Gastroesophageal sphincter (tissue), 3 donors: Measurements from ENCODE around the gene SEC14L2.

Experiments
- CTCF ChIP-seq, 4 experiments: fragments of 200-600 bp in 2 of 4; fragments of 450-650 bp in 2 of 4; sonication (generic) in 1 of 4; IDR thresholded peaks; one replicate each; pipeline ENCODE4 v1.5.1; 2017 to 2019; ENCODE audit warnings: antibody characterized with exemption in 4 of 4, mild to moderate bottlenecking in 2 of 4, moderate library complexity in 2 of 4
- POLR2A ChIP-seq, 2 donors: fragments of 450-650 bp; IDR thresholded peaks; one replicate each; pipeline ENCODE4 v1.6.1; 2017; ENCODE audit warnings: antibody characterized with exemption in 2 of 2, mild to moderate bottlenecking in 2 of 2, moderate library complexity in 1 of 2
- POLR2AphosphoS5 ChIP-seq: sonication (generic); formaldehyde crosslinking; IDR thresholded peaks from one replicate; pipeline ENCODE4 v1.6.1; 2017; ENCODE audit warnings: antibody characterized with exemption

GRCh38 chr22:30358541-30358940 is 38.3 kb upstream of the SEC14L2 start:
- TF ChIP-seq POLR2A (IDR thresholded peaks at IDR 0.05): no peak
- no peak for TF ChIP-seq CTCF (IDR thresholded peaks at IDR 0.05)
- TF ChIP-seq POLR2AphosphoS5: no peak
